Adrenal gland (tissue), 5 donors: Measurements from ENCODE around the gene ZDHHC7.

ENCODE experiments used
- POLR2A ChIP-seq, 2 donors: fragments of 450-650 bp; IDR thresholded peaks; one replicate each; pipeline ENCODE4 v1.6.1; 2017; ENCODE audit warnings: antibody characterized with exemption in 2 of 2, mild to moderate bottlenecking in 2 of 2, moderate library complexity in 1 of 2
- TF ChIP-seq, protein P1 (sequence below), 6 experiments: fragments of 450-650 bp in 4 of 6; fragments of 200-600 bp in 2 of 6; sonication (generic) in 1 of 6; IDR thresholded peaks; 1 replicate in 5 of 6; 2 replicates in 1 of 6; pipeline versions ENCODE4 v1.5.1 to v1.8.0; 2016 to 2021; ENCODE audit warnings: antibody characterized with exemption in 6 of 6, mild to moderate bottlenecking in 2 of 6, moderate library complexity in 1 of 6
- donor health status: DM: no; HTN: no; CAD: no.

- TF ChIP-seq, protein P1, sequence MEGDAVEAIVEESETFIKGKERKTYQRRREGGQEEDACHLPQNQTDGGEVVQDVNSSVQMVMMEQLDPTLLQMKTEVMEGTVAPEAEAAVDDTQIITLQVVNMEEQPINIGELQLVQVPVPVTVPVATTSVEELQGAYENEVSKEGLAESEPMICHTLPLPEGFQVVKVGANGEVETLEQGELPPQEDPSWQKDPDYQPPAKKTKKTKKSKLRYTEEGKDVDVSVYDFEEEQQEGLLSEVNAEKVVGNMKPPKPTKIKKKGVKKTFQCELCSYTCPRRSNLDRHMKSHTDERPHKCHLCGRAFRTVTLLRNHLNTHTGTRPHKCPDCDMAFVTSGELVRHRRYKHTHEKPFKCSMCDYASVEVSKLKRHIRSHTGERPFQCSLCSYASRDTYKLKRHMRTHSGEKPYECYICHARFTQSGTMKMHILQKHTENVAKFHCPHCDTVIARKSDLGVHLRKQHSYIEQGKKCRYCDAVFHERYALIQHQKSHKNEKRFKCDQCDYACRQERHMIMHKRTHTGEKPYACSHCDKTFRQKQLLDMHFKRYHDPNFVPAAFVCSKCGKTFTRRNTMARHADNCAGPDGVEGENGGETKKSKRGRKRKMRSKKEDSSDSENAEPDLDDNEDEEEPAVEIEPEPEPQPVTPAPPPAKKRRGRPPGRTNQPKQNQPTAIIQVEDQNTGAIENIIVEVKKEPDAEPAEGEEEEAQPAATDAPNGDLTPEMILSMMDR (IDR thresholded peaks at IDR 0.05): no peak
- TF ChIP-seq POLR2A (IDR thresholded peaks at IDR 0.05): no peak
These were observed 22.8 kb downstream of the ZDHHC7 start for GRCh38 chr16:84988328-84989080.
